HG02623 (cell line): Measurements from ENCODE around the gene FAM13A.

Experiments used
- ATAC-seq: cut with Tn5 transposase; IDR thresholded peaks from one replicate; pipeline ENCODE4 v1.9.1; 2021; ENCODE audit warnings: moderate library complexity; ENCODE audit not compliant: unreplicated experiment

The FAM13A gene

DNA sequence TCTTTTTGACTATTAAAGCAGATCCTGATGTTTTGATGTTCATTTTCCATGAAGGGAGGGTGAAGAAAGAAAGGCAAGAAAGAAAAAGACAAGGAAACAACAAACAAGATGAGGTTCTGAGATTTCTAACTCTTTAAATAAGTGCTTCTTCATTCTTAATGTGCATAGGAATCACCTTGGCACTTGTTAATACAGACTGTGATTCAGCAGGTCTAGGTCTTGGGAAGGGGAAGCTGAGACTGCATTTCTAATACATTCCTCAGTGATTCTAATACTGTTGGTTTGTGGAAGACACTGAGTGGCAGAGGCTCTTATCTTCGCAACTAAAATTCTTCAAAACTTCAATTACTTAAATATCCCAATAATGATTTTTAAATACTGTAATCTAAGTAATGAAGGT lies 264.2 kb downstream of the FAM13A start:
- no peak for ATAC-seq

DNA sequence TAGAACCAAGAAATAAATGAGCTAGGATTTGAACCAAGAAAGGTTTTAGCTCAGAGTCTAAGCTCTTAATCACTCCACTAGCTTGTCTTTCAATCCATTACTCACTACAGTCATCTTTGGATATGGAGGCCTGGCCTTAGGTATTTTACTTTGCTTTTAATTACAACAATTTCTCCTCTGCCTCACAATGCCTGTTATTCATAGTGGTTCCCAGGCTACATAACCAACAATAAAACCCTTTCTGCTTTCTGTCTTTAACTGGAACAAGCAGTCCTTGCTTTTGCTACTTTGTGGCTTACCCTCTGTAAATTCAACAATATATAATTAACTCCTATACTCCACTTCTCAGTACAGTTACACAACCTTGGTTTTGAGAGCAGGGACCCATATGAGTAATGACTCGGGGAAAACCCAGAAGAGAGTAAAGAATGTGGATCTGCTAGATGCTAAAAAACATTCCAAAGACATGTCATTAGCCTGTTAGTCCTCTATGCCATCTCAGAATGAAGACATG lies 264.7 kb downstream of the FAM13A start:
- peak; percentile 90 for ATAC-seq

DNA sequence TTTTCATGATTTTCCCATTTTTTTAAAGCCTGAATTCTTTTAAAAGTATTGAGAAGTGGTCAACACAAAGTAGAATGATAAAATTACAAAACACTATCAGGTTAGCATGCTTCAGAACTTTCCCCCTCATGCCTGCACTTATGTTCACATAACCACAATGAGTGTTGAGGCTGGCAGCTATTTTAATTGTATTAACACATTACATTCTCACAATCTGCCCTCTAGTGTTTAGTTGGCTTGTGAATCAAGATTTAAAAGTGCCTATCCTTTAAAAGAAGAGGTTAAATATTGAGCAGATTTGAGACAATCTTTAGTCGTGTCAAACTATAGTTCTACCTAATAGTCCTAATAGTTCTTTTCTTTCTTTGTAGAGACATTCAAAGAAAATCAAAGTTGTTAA lies 265.7 kb downstream of the FAM13A start:
- no peak for ATAC-seq

DNA sequence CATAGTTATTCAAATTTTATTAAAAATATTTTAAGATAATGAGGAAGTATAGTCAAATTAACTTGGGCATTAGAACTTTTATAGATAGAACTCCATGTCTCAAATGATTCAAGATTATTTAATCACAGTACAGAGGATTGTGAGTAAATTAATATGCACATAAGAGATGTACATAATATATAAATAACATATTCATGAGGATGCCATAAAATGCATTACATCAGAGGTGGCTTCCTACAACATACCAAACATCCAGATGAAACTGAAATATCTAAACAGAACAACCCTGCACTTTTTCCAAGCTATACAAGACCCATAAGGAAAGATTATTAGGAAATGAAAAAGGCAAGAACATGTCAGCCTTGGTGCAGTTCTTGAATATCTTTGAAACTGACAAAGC lies 268.1 kb downstream of the FAM13A start:
- no peak for ATAC-seq

DNA sequence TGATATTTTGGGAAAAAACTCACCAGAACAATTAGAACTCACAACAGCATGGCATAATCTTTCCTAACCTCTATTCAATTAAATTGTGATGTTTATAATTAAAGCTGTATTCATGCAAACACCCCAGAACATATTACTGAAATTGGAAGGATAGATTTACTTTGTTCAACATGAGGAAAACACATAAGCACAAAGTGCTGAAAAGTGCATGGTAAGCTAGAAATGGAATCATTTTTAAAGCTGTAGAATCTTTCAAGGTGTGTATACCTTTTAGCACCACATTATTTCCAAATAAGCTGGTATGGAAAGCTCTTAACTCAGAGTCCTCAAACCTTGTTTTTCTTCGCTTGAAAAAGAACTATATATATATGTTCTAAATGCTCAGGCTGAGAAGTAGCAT lies 268.6 kb downstream of the FAM13A start:
- no peak for ATAC-seq

DNA sequence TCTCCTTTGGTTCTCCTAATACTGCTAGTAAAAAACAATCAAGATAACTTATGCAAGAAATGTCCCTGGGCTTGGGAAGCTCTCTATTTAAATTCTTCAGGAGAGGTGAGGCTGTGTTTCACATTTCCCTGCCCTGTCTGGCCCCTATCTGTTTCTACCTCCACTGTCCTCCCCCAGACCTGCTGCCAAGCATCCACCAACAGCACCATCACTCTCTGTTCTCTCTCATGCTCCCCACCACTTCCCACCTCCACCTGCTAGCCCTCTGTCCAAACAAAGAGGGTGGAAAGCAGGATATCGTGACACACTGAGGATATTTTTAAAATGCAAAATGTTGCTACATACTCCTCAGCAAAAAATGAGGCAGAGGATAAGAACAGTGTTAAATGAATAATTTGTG lies 271.0 kb downstream of the FAM13A start:
- ATAC-seq = no peak

DNA sequence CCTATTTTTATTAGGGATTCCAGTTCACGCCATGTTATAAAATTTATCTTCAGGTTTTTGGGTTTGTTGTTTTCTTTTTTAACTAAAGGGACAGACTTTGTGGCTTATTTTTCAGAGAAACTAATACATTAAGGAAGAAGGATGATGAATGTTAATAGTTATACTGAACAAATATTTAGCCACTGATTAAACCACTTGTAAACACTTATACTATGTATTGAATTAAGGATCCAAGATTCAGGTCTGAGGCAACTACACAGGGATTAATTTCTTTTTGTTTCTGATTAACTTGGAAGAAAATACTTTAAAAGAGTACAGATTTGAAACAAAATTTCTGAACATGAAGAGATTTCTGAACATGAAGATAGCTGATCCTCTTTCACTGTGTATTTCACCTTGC lies 276.6 kb downstream of the FAM13A start:
- no peak for ATAC-seq

DNA sequence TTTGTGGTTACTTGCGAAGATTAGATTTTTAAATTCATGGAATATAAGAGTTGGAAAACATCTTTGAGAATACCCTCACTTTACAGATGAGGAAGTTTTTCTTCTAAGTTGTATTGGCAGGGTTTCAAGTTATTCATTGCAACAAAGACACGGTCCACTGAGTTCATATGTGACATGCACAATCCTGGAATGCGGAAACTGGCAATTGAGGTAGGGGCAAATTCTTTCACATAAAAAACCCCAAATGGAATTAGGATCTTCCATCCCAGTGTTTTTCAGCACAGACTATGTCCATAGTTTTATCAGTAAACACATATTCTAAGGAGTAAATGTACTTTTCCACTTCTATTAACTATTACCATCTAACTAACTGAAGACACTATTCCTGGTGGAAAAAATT lies 277.6 kb downstream of the FAM13A start:
- ATAC-seq = no peak

DNA sequence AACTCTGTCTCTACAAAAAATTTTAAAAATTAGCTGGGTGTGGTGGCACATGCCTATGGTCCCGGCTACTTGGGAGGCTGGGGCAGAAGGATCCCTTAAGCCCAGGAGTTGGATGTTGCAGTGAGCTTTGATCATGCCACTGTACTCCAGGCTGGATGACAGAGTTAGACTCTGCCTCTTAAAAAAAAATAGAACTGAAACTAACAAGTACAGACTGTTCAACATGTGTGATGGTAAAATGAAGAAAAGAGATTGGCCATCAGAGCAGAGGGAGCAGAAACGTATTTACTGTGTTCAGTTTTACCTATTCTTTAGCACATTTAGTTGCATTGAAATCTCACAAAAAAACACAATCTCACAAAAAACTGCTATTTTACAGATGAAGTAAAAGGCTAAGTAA lies 281.5 kb downstream of the FAM13A start:
- peak; percentile 50 for ATAC-seq

DNA sequence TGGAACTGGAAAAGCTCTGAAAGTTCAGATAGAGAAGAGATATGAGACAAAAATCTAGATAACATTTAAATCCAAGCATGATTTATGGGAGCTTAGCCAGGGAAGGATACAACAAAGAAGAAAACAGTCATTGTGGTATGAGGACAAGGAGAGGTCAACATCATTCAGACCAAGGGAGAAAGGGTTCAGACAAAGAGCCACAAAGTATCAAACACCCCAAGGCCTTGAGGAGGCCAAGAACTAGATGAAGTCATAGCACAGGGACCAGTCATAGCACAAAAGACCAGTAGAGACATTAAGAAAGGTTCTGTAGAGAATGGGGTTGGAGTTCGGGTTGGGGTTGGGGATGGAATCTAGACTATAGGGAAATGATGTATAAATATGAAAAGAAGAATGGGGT lies 282.0 kb downstream of the FAM13A start:
- no peak for ATAC-seq

DNA sequence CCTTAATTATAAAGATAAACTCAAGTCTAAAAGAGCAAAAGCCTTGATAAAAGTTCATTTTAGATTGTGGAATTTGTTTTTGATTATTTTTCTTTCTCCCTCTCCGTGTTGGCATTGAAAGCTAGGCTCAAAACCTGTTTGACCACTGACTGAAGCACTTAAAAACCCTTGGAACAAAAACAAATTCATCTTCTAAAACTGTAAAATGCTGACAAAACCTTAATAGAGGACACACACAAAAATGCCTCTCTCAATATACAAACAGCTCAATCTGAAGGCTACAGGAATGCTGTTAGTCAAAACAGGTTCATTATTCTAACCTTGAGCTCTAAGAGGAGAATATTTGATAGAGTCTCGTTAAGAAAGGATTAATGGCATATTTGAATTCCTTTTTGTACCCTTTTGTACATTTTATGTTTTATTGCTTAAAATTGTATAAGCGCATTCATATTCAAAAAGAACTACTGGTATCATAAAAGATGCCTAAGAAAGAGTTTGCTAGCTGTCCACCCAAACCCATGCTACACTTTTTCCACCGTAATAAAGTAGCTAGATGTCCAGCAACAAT lies 285.0 kb downstream of the FAM13A start:
- no peak for ATAC-seq

DNA sequence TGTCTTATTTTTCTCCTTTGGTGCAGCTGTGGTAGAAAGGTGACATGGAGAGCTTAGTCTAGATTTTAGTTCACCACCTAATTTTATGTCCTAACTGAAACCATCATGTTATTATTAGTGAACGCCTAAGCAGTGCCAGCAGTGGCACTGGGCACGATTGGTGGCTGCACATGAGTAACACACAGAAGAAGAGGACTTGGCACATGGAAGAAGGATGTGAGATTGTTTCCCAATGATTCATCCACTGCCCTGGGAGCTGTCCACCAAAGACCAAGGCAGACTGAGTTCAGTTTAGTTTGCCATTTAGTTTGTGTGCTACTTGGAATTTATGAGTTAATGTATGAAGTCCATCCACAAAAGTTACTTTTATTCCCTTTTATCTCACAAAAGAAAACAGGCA lies 291.3 kb downstream of the FAM13A start:
- no peak for ATAC-seq

DNA sequence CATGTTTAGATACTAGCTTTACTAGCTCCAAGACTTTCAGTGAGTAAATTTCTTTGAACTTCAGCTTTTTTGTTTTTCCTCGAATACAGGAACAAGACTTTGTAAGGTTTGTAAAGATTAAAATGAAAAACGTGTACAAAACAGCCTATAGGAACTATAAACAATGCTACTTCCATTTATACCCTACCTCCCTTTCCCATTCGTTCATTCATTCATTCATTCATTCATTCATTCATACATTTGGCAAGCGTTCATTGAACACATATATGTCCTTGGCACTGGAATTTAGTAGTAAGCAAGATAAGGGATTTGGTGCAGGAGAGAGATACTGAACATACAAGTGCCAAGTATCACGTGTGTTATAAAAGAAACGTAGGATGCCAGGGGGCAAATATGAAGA lies 293.9 kb downstream of the FAM13A start:
- ATAC-seq = no peak

DNA sequence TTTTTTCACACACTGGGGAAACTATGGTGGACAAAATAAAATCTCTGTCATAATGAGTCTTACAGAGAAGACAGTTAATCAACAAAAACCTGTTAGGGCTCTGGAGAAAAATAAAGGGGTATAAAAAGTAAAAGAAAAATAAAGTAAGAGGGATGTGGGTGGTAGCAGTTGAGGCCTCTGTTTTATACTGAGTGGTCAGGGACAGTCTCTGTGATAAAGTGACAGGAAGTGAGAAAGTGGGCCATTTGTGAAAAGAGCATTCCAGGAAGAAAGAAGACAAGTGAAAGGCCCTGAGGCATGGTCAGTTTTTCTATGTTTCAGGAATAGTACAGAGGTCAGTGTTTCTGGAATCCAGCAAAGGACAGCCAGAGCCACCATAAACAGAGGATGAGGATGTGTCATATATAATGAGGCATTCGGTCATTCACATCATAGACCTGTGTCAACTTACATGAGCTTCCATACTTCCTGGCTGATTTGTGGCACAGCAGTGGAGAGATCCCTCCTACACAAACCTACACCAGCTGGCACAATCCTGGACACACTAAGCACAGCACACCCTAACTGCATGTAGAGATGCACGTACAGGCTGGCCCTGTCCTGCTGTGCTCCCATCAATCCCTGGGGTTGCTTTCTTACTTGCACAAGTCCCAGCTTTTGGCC lies 295.0 kb downstream of the FAM13A start:
- no peak for ATAC-seq

DNA sequence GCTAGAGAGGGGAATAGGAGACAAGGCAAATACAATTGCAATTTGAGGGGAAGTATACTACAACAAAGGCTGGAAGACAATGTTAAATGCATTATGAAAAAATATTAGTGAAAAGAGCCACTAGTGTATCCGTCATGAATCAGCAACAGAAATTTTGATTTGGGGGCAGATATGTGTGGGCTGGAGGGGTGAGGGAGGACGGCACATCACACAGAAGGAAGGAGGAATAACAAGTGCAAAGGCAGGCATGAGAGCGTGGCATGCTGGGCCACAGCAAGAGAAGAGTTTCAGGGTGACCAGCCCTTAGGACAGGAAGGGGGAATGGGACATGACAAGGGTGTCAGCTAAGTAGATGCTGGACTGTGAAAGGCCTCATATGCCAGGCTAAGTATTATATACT lies 295.6 kb downstream of the FAM13A start:
- ATAC-seq = no peak

DNA sequence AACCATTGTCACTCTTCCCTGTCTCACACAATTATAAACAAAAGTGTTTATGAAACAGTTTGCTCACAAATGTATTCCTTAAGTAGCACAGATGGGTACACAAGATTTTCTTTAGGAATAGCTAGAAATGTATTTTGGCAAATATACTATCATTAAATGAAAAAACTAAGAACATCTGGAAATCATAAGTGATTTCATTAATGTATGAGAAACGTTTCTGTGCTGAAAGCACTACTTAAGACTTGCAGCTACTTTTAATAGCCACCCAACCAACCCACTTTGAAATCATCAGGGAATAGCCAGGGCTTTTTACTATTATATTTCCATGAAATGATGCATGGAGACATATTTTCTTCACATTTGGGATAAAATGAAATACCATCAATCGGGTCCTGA lies 297.1 kb downstream of the FAM13A start:
- no peak for ATAC-seq

DNA sequence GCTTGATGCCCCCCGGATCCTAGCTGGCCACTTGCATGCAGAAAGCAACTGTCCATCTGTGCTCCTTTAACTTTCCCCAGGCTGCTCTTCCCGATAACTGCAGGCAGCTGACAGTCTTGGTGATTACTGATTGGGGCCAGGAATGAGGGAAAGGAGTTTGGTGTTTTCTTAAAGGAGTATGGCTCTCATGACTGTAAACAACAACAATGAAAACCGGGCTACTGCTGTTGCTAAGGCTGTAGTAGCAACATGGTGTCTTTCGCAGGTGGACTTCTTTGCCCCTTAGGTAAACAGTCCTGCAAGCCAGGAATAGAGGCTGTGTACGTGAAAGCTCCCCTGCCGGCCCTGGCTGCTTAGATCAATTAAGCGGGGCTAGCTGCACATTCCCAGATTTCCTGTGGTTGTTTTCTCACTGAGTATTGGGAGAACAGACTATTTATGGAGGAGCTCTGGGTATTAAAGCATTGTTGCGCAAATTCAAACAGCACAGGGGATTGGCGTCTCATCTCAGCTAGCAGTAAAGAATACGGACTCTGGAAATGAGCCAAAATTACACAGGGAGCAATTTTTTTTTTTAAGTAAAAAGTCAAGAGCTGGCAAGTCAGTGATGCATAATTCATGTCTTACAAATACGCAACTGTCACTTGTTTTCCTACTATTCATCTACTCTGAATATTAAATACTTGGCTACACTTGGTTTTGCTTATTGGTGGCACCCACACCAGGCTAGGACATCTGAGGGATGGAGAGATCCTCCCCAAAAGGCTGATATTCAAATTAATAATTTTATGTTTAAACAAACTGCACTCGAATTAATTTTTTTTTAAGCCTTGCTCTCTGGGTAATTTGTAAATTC lies 297.7 kb downstream of the FAM13A start:
- no peak for ATAC-seq

DNA sequence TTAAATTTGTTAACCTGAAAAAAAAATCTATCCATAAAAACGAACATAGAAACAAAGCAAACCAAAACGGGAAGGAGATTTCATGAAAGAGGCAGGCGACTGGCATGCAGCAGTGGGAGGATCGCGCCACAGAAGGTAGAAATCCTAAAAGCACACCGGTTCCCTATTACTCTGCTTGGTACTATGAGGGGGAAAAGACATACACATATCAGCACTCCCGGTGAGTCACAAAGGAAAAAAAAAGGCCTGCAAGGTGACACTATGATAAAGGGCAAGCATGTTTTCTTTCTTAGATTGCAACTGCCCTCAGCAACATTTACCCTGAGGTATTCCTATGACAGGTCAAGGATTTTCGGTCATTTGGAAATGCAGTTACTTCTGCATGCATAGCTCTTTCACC lies 298.7 kb downstream of the FAM13A start:
- no peak for ATAC-seq

DNA sequence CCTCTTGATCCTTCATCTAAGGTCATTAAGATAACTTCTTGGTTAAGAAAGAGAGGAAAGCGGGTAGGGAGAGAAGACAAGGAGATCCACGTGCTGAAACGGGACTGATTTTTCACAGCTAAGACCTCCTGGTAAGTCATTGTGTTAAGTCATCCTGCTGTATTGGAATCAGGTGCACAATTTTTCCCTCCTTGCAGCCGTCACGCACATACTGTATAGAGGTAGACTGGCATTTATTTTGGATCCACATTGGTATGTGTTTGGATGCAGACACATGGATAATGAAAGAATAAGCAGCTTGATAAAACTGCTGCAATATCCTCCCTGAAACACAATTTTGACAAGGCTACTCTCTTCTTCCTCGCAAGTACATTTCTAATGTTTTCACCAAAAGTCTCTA lies 299.2 kb downstream of the FAM13A start:
- ATAC-seq = no peak

DNA sequence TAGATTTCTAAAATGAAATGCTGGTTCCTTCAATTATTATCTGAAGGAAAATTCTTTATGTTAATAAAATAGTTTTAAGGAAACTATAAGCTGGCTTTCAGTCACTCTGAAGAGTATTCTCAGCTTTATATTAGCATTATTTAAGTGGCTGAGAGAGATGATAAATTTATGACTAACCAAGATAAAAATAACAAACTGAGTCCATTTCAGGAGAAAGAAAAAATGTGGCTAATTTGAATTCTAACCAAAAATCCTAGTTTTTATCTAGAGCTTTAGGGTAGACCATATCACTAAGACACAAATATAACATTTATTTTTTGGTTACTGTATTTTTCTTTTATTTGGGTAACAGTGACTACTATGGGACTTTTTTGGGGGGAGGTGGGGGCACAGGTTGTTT lies 299.9 kb downstream of the FAM13A start:
- no peak for ATAC-seq

DNA sequence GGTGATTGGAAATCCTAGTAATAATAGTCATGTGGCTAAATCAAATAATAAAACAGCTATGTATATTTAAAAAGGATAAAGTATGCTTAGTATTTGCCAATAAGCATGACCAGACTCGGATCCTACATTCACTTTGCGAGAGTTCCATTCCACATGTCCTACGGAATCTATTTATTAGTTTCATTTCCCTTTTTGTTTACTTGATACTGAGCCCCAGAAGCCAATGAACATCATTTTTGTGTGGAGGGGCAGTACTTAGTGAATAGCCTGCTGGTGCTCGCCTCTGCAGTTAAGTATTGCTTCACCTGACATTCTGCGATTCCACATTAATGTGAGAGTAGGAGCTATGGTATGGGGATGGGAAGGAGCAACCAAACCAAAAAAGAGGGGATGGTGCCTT lies 300.8 kb downstream of the FAM13A start:
- no peak for ATAC-seq

DNA sequence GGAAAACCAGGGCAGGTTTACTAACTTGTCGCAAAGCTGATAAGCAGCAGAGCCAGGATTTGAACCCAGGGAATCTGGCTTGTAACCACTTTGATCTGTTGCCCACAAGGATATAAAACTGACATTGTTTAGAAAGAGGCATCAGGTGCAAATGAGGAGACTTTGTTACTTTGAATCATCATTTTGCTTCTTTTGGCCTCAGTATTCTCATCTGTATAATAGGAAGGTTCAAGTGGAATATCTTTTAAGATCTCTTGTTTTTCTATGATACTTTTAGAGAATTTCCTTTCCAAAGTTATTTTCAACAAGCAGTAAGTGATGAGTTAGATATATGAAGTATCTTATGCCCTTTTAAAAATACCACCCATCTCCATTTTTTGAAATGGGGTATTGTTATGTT lies 301.5 kb downstream of the FAM13A start:
- no peak for ATAC-seq
